Activated CD4-positive, alpha-beta T cell treated with anti-CD3 and anti-CD28 coated beads for 1 hour (primary cell): Measurements from ENCODE around the gene YWHAQ.
A peak's percentile ranks its signal among the peaks of the same experiment; 100 is the strongest.

Source experiments
- DNase-seq: peaks from one replicate; pipeline ENCODE4 v3.0.0-alpha.2; 2020

YWHAQ gene

DNA sequence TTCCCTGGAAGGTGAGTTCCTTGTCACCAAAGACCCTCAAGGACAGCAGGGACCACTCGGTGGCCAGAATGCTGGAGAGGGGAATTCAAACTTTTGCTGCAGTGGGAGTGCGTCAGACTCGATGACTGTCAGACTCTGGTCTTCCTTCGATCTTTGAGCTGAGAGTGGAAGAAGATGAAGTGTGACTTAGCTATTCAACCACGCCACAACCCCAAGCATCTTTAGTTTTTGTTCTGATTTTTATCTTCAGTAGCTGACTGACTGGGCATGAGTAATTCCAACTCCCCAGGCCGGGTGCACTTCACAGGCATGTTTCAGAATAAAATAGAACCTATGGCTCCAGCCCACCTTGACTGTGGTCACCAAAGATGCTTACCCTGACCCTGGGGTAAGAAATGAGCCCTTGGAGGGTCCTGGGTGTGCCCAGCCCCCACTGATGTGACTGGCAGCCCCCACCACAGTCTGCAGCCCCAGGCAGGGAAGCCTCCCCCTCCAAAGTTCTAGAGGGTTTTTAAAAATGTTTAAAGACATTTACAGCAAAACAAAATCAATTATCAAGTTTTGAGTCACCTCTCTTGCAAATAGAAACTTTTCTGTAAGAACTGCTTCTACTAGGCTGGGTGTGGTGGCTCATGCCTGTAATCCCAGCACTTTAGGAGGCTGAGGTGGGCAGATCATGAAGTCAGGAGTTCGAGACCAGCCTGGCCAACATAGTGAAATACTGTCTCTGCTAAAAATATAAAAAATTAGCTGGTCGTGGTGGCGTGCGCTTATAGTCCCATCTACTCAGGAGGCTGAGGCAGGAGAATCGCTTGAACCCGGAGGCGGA is 24.9 kb upstream of the YWHAQ start:
- DNase-seq = peak; percentile 17

DNA sequence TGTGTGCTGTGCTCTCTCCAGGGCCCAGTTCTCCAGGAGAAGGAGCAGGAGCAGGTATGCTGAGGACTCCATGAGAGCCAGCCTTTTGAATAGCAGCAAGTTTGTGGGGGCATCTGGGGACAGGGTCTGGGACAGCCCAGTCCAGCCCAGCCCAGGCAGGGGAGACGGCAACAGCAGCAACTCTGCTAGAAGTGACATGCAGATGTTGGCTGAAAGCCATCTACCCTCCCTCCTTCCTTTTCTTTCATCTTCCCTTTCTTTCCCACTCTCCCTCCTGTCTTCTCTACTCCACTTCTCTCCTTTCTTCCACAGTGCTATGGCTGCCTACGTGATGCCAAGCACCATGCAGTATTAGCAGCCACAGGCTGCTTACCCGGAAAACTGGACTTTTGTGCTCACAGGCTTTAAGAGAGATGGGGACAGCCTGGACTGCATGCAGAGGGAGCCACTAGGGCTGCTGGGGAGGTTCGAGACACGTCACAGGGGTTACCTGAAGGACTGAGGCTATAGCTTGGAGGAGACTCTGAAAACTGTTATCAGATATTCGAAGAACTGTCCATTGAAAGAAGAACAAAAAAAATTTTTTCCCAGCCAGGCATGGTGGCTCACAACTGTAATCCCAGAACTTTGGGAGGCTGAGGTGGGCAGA is 23.8 kb upstream of the YWHAQ start:
- no peak for DNase-seq

DNA sequence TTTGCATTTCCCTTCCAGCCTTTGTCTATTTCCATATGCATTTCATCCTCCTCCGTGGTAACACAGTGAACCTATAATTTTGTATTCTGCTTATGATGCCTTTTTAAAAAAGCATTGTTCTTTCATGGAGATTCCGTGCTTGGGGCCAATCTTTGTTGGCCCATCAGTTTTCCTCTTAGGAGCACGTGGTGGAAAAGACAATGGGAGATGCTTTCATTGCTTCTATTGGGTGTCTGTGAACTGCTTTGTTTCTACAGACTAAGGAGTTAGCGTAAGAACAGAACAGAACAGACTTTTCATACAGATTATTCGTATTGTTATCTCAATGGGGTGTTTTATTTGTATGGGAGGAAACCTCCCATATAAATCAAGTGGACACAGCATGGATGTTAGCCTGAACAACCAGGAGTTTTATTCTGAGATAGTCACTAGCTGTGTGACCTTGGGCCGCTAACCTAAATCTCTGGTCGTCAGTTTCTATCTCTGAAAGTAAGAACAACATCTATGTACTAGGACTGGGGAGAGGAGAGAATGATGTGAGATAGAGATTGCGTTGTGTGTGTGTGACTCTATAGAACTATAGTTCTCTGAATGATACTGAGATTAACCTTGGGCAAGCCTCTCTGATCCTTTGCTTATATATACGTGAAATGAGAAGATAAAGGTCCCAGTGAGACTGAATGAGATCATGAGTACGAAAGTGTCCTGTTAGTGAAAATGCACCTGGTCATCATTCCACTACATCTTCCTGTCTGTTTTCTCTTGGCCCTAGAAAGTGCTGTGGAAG is 22.9 kb upstream of the YWHAQ start:
- DNase-seq = no peak

DNA sequence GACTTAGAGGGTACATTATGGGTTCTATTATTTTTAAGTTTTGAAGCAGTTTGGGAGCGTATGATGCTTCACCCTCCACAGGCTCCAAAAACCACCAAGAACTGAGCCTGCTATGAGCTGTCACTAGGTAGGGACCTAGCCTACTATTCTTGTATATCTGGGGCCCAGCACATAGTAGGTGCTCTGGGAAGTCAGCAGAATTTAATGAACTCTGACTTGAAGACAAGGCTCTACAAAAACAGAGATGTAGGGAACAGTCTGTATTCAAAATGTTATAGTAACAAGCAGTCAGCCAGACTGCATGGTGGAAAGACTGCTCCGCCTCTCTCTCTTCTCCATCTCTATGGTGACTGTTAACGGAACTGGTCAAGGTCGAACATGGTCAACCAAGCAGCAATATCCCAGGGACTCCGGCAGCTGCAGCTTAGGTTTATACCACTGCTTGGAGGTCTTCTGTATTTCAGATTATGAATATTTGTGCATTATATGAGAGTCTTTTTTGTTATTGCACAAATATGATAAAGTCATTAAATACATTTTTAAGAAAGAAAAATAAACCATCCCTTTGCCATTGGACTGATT is 22.2 kb upstream of the YWHAQ start:
- DNase-seq = no peak

DNA sequence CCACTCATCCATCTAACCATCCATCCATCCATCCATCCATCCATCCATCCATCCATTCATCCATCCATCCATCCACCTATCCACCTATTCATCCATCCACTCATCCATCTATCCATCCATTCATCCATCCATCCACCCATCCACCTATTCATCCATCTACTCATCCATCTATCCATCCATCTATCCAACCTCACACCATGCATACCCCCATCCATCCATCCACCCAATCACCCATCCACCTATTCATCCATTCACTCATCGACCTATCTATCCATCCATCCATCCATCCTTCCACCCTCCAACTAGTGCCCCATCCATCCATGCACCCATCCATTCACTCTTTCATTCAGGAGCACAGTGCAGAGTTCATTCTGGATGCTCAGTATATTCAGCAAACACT is 21.5 kb upstream of the YWHAQ start:
- no peak for DNase-seq

DNA sequence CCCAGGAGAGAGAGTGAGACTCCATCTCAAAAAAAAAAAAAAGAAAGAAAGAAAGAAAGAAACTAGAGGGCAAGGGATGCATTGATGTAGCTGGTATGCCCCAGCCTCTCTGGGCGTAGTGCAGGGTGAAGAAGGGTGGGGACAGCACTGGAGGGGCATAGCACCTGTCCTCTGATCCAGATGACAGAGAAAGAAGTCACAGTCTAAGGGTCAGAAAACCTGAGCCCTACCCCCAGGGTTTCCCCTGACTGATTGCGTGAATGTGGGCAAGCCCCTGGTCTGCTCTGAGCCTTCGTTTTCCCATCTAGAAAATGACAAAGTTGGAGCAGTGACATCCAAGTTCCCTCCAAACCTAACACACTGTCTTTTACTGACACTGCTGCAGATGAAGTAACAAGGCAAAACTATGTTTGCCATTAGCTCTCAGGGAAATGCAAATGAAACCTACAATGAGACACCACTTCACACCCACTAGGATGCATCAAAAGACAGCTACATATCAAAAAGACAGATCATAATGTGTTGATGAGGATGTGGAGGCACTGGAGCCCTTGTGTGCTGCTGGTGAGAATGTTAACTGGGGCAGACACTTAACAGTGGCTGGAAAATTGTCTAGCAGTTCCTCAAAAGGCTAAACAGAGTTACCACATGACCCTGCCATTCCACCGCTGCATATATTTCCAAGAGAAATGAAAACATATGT is 19.5 kb upstream of the YWHAQ start:
- DNase-seq = no peak

DNA sequence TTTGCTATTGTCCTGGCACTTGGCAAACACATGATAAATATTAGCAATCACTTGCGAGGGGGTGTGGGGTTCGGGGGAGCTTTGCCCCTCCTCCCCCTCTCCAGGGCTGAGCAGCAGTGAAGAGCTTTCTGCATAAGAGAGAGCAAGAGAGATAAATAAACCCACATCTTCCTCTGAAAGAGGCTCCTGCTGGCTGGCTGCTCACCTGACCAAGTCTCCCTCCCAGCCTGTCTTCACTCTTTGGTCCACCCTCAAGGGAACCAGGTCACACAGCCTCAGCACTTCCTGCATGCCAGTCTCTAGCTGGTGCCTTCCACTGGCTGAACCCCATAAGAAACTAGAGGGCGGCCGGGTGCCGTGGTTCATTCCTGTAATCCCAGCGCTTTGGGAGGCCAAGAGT is 18.5 kb upstream of the YWHAQ start:
- no peak for DNase-seq

DNA sequence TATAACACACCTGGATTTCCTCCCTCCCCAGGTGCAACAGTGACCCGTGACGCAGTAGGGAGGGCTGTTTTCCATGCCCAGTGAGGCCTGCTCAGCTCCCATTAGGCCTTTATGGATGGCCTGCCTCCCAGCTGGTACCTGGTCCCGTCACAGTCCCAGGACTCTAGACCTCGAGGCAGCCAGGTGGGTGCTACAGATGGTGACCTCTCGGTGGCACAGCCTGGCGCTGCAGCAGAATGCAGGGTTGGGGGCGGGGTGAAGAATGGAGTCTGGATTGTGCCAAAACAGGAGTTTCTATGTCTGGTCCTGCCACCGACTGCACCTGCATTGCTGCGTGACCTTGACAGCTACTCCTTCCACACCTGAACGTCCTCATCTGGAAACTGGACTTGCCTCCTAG is 18.0 kb upstream of the YWHAQ start:
- no peak for DNase-seq

DNA sequence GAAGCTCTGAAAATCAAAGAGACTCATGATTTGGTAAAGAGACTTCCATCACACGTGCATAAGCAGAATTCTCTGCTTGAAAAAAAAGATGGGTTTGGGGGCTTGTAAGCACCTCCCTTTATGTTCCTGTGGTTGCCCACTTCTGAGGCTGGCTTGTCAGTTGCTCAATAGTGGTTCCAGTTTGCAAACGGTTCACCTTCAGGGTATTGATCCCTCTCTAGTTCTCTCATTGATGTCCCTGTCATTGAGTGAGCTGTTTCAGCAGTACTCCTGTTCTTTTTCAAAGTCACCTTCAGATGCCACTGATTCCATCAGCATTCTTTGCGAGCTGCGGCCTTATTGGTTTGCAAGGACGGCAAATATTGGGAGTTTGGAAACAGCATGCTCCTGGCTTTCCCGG is 17.1 kb upstream of the YWHAQ start:
- DNase-seq = no peak

DNA sequence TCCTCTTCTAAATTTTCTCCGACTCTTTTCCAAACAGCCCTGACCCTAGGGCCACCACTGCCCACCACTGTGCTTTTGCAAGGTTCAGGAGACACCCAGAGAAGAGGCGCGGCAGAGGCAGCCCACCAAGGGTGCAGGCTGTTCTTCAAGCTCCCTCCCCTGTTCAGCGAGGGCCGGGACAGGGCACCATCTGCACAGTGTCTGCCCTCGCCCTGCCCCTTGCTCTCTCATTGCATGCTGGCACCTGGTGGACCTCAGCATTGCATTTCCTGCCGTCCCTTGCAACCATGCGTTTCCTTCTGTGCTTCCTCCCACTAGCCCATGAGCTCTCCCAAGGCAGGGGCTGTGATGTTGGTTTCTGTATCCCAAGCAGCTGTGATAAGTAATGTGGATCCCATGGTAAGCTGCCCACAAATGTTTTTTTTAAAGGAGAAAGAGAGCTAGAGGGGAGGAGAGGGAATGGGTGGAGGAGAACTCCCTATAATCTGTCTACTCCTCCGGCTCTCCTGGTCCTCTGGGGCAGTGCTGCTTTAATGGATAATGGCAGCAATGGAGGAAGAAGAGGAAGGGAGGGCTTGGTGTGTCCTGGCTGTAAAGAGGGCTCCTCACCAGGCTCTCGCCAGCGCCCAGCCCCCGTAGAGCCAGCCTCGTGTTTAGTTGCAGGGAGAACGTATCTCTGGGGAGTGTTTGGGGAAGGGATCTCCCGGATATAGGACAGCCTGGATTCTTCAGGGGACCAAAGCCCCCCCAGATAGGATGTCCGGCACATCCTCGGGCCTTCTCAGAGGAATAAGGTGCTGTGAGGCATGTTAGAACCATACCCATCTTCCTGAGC is 15.6 kb upstream of the YWHAQ start:
- no peak for DNase-seq

DNA sequence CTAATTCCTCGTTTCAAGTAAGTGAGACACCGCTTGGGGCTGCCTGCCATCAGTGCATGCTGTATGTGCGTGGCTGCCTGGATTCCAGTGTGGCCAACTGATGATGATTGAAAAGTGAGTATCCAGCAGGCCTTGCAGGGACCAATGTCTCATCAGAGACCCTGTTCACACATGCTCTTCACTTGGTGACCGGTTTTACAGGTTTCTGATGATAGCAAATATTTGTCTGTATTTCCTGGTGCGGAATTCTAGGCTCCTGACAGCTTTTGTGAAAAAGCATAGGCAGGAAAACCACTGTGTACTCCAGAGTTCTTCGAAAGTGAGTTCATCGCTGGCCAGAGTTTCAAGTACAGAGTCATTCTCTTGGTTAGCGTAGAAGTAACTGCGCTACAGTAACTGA is 13.8 kb upstream of the YWHAQ start:
- no peak for DNase-seq

DNA sequence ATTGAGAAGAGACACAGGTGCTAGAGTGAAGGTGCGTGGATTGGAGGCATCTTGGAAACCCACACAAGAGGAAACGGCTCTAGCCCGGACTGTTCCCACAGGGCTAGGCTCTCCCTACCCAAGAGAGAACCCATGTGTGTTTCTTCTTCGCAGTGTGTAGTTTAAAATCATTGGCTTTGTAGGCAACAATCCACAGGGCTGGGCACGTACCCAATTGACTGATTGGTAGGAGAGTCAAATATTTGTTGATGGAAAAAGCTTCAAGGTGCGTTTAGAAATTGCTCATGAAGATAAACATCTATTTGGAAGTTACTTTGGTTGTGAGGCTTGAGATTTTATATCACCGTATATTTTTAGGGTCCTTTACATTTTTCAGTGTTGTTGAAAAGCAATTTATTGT is 13.2 kb upstream of the YWHAQ start:
- DNase-seq = no peak

DNA sequence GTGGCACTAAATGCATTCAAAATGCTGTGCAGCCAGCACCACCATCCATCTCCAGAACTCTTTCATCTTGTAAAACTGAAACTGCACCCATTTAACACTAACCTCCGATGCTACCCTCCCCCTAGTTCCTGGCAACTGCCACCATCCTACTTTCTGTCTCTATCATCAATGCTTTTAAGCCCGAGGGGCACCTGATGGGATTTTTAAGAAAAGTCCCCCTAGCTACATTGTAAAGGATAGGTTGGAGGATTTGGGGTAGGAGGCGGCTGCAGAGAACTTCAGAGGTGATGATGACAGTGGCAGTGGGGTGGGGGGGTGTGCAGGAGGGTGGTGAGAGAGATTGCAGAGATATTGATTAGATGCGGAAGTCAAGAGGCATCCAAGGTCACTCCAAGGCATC is 10.8 kb upstream of the YWHAQ start:
- no peak for DNase-seq

DNA sequence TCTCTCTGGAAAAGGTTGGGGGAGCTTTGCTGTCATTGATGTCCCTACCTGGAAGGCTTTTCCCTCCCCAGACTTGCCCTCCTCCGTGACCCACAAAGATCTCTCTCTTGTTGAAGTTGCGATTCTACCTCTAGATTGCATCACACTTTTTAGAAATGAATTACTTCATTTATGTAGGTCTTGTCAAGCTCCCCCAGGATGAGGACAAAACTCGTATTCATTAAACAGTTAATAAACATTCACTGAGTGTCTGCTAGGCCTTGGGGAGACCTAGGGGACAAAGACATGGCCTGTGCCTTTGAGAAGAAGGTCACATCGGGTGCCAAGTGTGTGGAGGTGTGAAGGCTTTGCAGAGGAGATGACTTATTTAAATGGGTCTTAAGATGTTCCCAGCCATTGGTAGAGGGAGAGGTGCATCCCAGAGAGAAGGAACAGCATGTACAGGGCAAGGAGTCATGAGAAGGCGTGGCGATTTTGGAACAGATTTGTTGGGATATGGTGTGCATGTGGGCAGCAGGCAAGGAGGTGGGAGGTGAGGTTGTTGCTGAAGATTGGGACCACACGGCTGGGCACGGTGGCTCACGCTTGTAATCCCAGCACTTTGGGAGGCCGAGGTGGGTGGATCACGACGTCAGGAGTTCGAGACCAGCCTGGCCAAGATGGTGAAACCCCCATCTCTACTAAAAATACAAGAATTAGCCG is 9.8 kb upstream of the YWHAQ start:
- DNase-seq = no peak

DNA sequence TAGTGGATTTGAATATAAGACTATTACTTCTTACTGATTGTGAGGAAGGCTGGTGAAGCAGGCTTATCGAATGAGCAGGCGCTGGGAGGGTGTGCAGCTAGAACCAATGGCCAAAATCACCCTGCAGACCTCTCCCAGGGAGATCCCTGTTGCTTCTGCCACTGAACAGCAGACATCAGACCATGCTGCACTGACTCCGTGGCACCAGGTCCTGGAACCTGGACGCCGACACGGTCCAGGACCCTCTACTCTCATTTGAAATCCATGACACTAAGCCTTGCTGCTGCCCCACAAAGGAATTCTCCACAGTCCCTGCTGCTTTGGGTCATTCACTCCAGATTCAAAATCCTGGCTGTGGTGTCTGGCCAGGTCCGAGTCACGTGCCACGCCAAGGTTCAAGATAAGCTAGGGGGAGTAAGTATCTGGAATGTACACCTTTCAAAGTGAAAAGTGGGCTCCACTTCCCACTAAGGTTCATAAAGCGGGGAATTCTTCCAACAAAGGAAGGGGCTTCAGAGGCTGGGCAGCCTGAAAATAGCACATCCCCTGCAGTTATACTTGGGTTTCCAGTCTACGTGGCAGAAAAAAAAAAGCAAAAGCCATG is 9.0 kb upstream of the YWHAQ start:
- DNase-seq = no peak

DNA sequence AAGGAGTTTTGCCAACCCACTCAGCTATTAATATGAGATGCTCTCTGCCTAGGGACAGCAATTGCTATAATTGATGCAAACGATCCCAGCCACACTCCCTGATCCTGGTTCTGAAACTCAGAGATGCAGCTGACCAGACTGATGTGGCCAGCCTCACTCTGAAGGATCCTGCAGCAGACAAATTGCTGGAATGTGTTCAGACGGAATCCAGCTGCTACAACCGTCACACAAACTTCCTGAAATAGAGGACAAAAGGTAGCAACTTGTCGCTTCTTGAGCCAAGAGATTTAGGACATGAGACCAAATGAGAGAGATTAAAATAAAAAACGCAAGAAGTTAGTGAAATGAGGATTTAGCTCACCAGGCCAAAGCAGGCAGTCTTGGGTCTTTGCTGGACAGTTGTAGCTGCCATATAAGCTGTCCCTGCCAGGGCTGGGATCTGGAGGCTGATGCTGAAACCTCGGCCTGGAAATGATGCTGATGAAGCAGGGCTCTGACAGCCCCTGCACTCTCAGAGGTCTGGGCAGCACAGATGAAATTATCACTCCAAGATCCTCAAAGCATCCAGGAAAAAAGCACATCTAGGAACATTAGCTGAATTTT is 8.3 kb upstream of the YWHAQ start:
- no peak for DNase-seq

DNA sequence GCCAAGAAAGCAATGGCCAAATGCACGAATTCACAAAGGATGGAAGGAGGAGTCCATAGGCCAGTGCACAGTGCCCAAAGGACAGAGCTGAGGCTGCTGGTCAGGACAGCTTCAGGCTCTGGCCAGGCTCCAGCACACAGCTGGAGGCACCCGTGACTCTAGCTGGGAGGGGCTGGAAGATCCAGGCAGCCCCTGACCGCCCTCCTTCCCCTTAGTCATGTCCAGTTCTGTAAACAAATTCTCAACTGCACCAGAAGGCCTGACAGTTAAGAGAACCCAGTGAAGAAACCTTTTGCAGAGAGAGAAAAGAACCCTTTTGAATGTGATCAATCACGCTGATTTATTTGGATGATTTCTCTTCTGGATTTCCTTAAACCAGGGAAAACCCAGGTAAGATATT is 7.7 kb upstream of the YWHAQ start:
- no peak for DNase-seq

DNA sequence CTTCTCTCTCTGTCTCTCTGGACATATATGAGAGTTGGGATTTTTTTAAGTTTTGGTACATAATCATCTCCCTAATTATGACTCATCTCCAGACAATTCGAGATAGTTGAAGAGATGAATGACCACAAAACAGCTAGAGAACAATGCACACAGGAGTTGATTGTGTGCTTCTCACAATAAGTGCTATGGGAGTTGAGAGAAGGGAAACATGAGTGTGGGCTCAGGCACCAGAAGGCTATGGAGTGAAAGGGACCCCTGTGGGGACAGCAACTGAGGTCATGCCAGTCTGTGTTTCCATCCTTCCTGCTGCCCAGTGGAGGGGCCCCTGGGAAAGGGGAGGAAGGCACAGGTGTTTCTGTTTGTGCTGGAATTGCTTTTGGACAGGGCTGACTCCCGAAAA is 6.5 kb upstream of the YWHAQ start:
- no peak for DNase-seq

DNA sequence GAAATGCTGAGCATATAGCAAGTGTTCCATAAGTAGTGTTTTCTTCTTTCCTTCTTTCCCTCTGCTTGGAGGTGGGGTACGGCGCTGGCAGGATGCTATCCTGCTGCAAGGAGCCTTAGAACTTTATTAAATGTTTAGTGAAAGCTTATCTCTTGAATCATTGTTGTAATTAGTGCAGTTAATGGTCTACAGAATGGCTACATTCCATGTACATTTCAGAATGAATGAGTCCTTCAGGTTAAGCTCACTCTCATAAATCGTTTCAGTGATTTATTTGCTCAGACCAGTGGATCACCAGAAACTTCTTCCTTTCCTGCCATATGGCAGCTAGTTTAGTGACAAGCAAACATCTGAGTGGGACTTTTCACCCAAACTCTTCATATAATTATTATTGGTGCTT is 3.3 kb upstream of the YWHAQ start:
- no peak for DNase-seq

DNA sequence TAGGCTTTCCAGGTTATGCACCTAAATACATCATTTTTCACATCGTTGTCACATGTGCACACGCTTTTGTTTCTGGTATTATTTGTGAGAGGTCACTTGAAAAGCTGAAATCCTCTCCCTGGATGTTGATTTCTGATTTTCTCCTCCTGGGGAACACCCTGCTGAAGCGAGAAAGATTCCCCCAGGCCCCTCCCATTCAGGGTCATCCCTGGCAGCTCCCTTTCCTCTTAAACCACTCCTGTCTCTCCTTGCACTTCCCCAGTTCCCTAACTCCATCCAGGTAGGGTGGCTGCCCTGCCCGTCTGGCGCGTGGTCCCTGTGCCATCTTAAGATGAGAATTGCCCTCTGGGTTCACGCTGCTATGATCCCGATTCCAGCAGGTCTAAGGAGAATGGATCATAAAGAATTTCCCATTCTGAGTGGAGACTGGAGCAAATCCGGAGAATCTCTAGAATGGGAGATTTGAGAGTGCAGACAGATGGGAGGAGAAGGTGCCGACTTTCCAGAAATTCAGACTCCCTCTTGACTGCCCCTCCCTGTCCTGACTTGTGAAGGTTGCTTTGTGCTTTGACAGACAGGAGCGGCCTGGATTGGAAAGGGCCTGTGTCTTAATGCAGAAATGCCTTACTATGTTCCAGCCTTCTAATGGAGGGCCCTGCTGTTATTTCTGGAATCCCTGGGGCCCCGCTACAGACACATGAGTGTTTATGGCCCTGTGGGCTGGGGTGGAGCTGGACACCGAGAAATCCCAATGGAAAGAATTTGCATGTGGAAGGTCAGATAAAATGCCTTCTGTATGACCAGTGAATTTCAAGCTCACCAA is 1.3 kb upstream of the YWHAQ start:
- DNase-seq = no peak
